Testis (tissue), 3 donors: ENCODE measurements around the gene CEP104. TPM values are rescaled to one million over a fixed set of nuclear protein-coding genes. Genes with fewer than 3 reads are reported as not detected.
"Not testable (repeated sequence)": the region's sequence is repeated elsewhere in the genome, so short reads cannot be mapped to it uniquely, and the experiment has no call there.

ENCODE experiments used
- DNase-seq: peaks from one replicate; pipeline ENCODE4 v3.0.0-alpha.2; 2019
- H3K27ac ChIP-seq, 2 donors: fragments of 200-600 bp; sonication (generic); one replicate each; pipeline ENCODE4 v1.5.1; 2019
- H3K27me3 ChIP-seq: fragments of 200-600 bp; sonication (generic); one replicate; pipeline ENCODE4 v1.5.1; 2019
- H3K36me3 ChIP-seq: fragments of 200-600 bp; sonication (generic); one replicate; pipeline ENCODE4 v1.5.1; 2017; ENCODE audit warnings: low read depth; ENCODE audit errors: missing control alignments
- H3K4me1 ChIP-seq: fragments of 200-600 bp; sonication (generic); one replicate; pipeline ENCODE4 v1.5.1; 2019
- H3K4me3 ChIP-seq, 2 donors: fragments of 200-600 bp; sonication (generic); one replicate each; pipeline ENCODE4 v1.5.1; 2017 to 2019
- H3K9me3 ChIP-seq: fragments of 200-600 bp; sonication (generic); one replicate; pipeline ENCODE4 v1.5.1; 2017
- POLR2A ChIP-seq: fragments of 450-650 bp; IDR thresholded peaks from one replicate; pipeline ENCODE4 v1.6.1; 2017; ENCODE audit warnings: antibody characterized with exemption, mild to moderate bottlenecking, moderate library complexity
- WGBS, 2 donors: methylation state at CpG; one replicate each; pipeline ENCODE4 v1.1.5; 2018; 5-methylcytosine and 5-hydroxymethylcytosine counted together
- intact Hi-C: fragments of 100-400 bp; cut with DNase I; formaldehyde crosslinking; loops from one replicate; pipeline ENCODE4 v1.15.1; 2023; ENCODE audit warnings: low total_unique reads
- polyA plus RNA-seq: library from polyadenylated mRNA; stranded (reverse); fragments of 350-450 nt; fragmentation: Illumina TruSeq; extraction: RNeasy Lipid Tissue Mini Kit (QIAGEN cat#74804); gene quantifications from one replicate; pipeline ENCODE4 v1.2.3, GENCODE V29; 2014; ENCODE audit warnings: low read depth, low replicate concordance; ENCODE audit not compliant: insufficient read depth
- total RNA-seq, 2 donors: library from RNA; depleted of rRNA; stranded (reverse); fragments of >200 nt; gene quantifications; one replicate each; pipeline ENCODE4 v1.2.3, GENCODE V29; 2016
- TF ChIP-seq, protein P1 (sequence below), 3 experiments: fragments of 450-650 bp in 2 of 3; fragments of 200-600 bp in 1 of 3; sonication (generic) in 1 of 3; IDR thresholded peaks; one replicate each; pipeline ENCODE4 v1.5.1; 2016 to 2019; ENCODE audit warnings: antibody characterized with exemption in 3 of 3, mild to moderate bottlenecking in 2 of 3, moderate library complexity in 1 of 3

Gene CEP104
- total and polyA plus RNA-seq, 3 donors from 2014 or later = 41.5 to 80.4 (median 55.1) TPM

- Histone ChIP-seq H3K27me3 (no peaks in the 10 kb centered on the region), H3K4me1 (no peaks in the 10 kb centered on the region), H3K36me3 (no peaks in the 10 kb centered on the region), H3K4me3 (no peak overlapping the region), H3K27ac (no peak overlapping the region), H3K9me3 (no peaks in the 10 kb centered on the region)
- WGBS, 2 donors = 67 to 69% methylated on average over 2 of the region's 2 CpGs
- TF ChIP-seq, protein P1, sequence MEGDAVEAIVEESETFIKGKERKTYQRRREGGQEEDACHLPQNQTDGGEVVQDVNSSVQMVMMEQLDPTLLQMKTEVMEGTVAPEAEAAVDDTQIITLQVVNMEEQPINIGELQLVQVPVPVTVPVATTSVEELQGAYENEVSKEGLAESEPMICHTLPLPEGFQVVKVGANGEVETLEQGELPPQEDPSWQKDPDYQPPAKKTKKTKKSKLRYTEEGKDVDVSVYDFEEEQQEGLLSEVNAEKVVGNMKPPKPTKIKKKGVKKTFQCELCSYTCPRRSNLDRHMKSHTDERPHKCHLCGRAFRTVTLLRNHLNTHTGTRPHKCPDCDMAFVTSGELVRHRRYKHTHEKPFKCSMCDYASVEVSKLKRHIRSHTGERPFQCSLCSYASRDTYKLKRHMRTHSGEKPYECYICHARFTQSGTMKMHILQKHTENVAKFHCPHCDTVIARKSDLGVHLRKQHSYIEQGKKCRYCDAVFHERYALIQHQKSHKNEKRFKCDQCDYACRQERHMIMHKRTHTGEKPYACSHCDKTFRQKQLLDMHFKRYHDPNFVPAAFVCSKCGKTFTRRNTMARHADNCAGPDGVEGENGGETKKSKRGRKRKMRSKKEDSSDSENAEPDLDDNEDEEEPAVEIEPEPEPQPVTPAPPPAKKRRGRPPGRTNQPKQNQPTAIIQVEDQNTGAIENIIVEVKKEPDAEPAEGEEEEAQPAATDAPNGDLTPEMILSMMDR (IDR thresholded peaks at IDR 0.05) = no peak
- TF ChIP-seq POLR2A = no peak
- intact Hi-C loops = no loop called here
- no peak for DNase-seq
Measured at GRCh38 chr1:3811595-3811911, 45.5 kb downstream of the CEP104 start.

- H3K36me3 ChIP-seq, H3K27ac ChIP-seq, H3K27me3 ChIP-seq, DNase-seq, H3K9me3 ChIP-seq, H3K4me1 ChIP-seq, H3K4me3 ChIP-seq, intact Hi-C loops: not testable (repeated sequence)
- 67 to 73% methylated on average over 7 to 9 of the region's 9 CpGs for WGBS, 2 donors
Measured at GRCh38 chr1:3810149-3810761, 46.8 kb downstream of the CEP104 start.

- no peak for DNase-seq
- intact Hi-C loops = no loop called here
- TF ChIP-seq, protein P1 (IDR thresholded peaks at IDR 0.05) = no peak
- Histone ChIP-seq H3K36me3 (no peaks in the 10 kb centered on the region), H3K4me1 (no peaks in the 10 kb centered on the region), H3K27me3 (no peaks in the 10 kb centered on the region), H3K4me3 (no peak overlapping the region), H3K27ac (no peak overlapping the region), H3K9me3 (no peaks in the 10 kb centered on the region)
- WGBS, 2 donors = 71 to 78% methylated on average over 7 of the region's 7 CpGs
Measured at GRCh38 chr1:3809680-3810079, 47.3 kb downstream of the CEP104 start.

DNA sequence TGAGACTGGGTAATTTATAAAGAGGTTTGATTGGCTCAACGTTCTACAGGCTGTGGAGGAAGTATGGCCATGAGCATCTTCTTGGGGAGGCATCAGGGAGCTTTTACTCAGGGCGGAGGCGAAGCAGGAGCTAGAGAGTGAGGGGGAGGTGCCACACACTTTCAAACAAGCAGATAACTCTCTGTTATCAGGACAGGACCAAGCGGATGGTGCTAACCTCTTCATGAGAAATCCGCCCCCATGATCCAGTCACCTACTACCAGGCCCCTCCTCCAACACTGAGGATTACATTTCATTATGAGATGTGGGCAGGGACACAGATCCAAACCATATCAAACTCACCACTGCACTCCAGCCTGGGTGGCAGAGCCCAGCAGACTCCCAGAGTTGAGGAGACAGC lies 49.2 kb downstream of the CEP104 start:
- no peak overlapping the region for H3K4me3 ChIP-seq
- H3K36me3 ChIP-seq = no peaks in the 10 kb centered on the region
- no peaks in the 10 kb centered on the region for H3K9me3 ChIP-seq
- no peaks in the 10 kb centered on the region for H3K27me3 ChIP-seq
- H3K4me1 ChIP-seq = no peaks in the 10 kb centered on the region
- WGBS, 2 donors = 59 to 100% methylated on average over 2 to 5 of the region's 5 CpGs
- intact Hi-C loops = no loop called here
- no peak overlapping the region for H3K27ac ChIP-seq
- TF ChIP-seq, protein P1 (IDR thresholded peaks at IDR 0.05) = no peak
- no peak for TF ChIP-seq POLR2A
- no peak for DNase-seq

- H3K9me3 ChIP-seq = no peaks in the 10 kb centered on the region
- TF ChIP-seq, protein P1 (IDR thresholded peaks at IDR 0.05) = no peak
- no peak for TF ChIP-seq POLR2A
- no peaks in the 10 kb centered on the region for H3K4me1 ChIP-seq
- WGBS, 2 donors = 73 to 85% methylated on average over 11 of the region's 11 CpGs
- no peaks in the 10 kb centered on the region for H3K27me3 ChIP-seq
- DNase-seq = no peak
- intact Hi-C loops = no loop called here
- no peak overlapping the region for H3K27ac ChIP-seq
- no peak overlapping the region for H3K4me3 ChIP-seq
- H3K36me3 ChIP-seq = no peaks in the 10 kb centered on the region
Measured at GRCh38 chr1:3805038-3805437, 52.0 kb downstream of the CEP104 start.

DNA sequence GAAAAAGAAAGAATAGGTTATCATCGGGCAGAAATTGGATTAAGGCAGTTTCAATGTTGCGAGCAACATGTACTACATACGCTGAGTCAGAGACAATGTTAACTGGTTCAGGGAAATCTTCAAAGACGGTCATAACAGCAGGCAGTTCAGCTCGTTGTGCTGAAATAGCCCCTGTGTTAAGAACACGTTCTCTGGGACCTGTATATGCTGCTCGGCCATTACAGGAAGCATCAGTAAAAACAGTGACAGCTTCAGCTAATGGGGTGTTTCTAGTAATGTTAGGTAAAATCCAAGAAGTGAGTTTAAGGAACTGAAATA lies 52.4 kb downstream of the CEP104 start:
- H3K9me3 ChIP-seq, DNase-seq, H3K4me3 ChIP-seq, H3K27ac ChIP-seq, H3K36me3 ChIP-seq, intact Hi-C loops, H3K4me1 ChIP-seq, H3K27me3 ChIP-seq: not testable (repeated sequence)
- 41 to 52% methylated on average over 7 of the region's 7 CpGs for WGBS, 2 donors
